ENCODE measurements around the gene STAT1.
A peak's percentile ranks its signal among the peaks of the same experiment; 100 is the strongest.
"Not testable (repeated sequence)": the region's sequence is repeated elsewhere in the genome, so short reads cannot be mapped to it uniquely, and the experiment has no call there.

STAT1 gene

DNA sequence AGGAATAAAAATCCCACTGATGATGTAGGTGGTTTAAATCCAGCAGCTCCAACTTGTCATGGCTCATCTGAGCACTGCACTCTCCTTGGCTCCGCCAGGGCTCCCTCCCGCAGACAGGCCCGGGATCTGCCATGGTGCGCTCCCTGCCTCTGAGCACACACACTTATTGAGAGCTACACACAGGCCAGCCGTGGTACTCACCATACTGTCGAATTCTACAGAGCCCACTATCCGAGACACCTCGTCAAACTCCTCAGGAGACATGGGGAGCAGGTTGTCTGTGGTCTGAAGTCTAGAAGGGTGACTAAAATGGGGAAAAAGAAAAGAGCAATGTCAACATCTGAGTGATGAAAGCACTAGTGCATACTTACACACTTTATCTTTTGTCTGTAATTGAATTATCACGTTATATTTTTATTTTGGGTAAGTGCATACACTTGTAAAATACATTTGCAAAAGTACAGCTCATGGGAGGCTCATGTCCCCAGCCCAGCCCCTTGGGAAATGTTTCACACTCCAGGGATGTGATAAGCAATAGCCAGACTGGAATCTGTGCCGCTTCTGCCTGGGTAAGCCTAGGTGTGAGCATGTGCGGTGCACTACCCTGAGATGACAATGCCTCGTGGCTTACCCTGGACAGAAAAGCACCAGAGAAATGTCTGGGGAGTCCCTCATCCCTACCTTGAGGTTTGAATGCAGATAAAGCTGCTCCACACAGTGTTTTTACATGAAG is 39.2 kb downstream of the STAT1 start:
- H3K4me3 Mint-ChIP-seq = no peak overlapping the region
- peaks cover 80% of the 10 kb centered on the region for H3K36me3 Mint-ChIP-seq (ENCODE audit: low read depth)
- H3K9me3 Mint-ChIP-seq = no peaks in the 10 kb centered on the region
- H3K27ac Mint-ChIP-seq = peak overlapping the region; percentile 45
- no peaks in the 10 kb centered on the region for H3K27me3 Mint-ChIP-seq (ENCODE audit: low read depth)
- H3K4me1 Mint-ChIP-seq (ENCODE audit: low read depth) = peaks cover 36% of the 10 kb centered on the region

DNA sequence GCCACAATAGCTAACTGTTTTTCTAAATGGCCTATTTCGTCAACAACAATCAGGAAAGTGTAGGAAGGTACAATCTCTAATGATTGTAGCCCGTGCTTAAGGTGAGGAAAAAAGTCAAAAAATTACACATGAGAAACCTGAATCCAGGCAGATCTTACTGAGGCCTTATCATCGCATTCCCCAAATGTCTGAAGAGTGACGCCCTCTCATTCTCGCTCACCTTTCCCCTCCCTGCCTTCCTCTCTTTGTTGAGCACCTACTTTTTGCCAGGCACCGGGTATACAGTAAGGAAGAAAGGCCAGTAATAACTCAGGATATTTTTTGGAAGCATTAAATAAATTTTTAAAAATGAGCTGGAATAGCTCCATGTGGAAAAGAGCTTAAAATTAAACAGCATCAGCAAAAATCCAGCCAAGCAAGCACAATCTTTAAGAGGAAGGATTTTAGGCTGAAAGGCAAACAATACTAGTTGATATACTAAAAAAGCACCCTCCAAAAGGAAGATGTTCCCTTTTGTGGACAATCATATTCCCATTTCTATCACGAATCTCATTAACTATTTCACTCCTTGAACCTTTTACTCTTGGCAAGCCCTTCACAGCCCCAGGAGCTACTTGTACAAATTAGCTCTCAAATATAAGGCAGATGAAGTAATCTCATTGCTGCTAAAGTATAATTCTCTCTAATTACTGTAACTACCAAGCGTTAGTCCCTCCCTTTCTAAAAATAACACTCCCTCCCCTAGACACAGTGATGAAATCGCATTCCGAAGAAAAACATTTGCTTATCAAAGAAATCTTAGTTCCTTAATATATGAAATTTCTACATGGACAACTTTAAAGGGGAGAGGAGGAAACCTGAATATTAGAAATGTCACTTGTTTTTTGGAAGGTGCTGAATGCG is 40.0 kb downstream of the STAT1 start:
- Mint-ChIP-seq H3K27ac (peak overlapping the region; percentile 71), H3K4me3 (no peak overlapping the region), H3K27me3 (ENCODE audit: low read depth) (no peaks in the 10 kb centered on the region), H3K9me3 (no peaks in the 10 kb centered on the region), H3K36me3 (ENCODE audit: low read depth) (peaks cover 82% of the 10 kb centered on the region), H3K4me1 (ENCODE audit: low read depth) (peaks cover 39% of the 10 kb centered on the region)

DNA sequence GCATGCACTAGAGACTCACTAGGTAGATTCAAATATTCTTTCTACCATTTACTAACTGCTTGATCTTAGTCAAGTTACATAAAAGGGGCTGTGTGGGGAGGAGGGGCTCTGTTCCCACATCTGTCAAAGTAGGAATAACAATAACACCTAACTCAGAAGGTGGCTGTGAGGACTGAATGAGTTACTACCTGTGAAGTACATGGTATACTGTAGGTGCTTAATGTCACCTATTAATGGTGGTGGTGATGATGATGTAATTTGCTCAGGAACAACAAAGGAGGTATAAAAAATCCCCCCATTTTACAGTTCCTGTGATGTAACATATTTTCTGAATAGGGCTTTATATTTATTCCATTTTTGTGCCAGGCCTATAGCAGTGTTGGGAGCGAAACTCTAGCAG is 40.7 kb downstream of the STAT1 start:
- no peak overlapping the region for H3K4me3 Mint-ChIP-seq
- peaks cover 79% of the 10 kb centered on the region for H3K36me3 Mint-ChIP-seq (ENCODE audit: low read depth)
- no peaks in the 10 kb centered on the region for H3K9me3 Mint-ChIP-seq
- H3K4me1 Mint-ChIP-seq (ENCODE audit: low read depth) = peaks cover 43% of the 10 kb centered on the region
- H3K27ac Mint-ChIP-seq = peak overlapping the region; percentile 71
- H3K27me3 Mint-ChIP-seq (ENCODE audit: low read depth) = no peaks in the 10 kb centered on the region

- no peak overlapping the region for H3K27ac Mint-ChIP-seq
- peaks cover 79% of the 10 kb centered on the region for H3K36me3 Mint-ChIP-seq (ENCODE audit: low read depth)
- H3K4me3 Mint-ChIP-seq = no peak overlapping the region
- no peaks in the 10 kb centered on the region for H3K9me3 Mint-ChIP-seq
- H3K27me3 Mint-ChIP-seq (ENCODE audit: low read depth) = no peaks in the 10 kb centered on the region
- H3K4me1 Mint-ChIP-seq (ENCODE audit: low read depth) = peaks cover 43% of the 10 kb centered on the region
Measured at GRCh38 chr2:190972846-190973245, 41.1 kb downstream of the STAT1 start.

DNA sequence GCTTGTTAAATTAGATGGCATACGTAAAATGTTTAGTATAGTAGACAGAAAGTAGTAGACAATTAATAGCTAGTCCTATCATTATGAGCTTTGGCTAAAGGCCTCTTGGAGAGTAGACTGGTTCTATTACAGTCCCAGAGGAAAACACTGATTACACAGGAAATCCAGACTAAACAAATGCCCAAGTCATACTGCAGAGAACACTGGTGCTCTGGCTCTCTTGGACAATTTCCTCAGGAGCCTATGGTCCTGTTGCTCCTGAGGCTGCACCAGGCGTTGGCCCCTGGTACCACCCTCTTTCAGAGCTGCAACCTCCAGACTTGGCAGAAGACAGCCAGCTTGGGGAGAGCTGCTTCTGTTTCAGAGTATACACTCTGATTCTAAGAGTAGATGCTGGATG is 41.8 kb downstream of the STAT1 start:
- no peaks in the 10 kb centered on the region for H3K9me3 Mint-ChIP-seq
- H3K4me3 Mint-ChIP-seq = no peak overlapping the region
- peaks cover 38% of the 10 kb centered on the region for H3K4me1 Mint-ChIP-seq (ENCODE audit: low read depth)
- no peaks in the 10 kb centered on the region for H3K27me3 Mint-ChIP-seq (ENCODE audit: low read depth)
- no peak overlapping the region for H3K27ac Mint-ChIP-seq
- peaks cover 75% of the 10 kb centered on the region for H3K36me3 Mint-ChIP-seq (ENCODE audit: low read depth)

DNA sequence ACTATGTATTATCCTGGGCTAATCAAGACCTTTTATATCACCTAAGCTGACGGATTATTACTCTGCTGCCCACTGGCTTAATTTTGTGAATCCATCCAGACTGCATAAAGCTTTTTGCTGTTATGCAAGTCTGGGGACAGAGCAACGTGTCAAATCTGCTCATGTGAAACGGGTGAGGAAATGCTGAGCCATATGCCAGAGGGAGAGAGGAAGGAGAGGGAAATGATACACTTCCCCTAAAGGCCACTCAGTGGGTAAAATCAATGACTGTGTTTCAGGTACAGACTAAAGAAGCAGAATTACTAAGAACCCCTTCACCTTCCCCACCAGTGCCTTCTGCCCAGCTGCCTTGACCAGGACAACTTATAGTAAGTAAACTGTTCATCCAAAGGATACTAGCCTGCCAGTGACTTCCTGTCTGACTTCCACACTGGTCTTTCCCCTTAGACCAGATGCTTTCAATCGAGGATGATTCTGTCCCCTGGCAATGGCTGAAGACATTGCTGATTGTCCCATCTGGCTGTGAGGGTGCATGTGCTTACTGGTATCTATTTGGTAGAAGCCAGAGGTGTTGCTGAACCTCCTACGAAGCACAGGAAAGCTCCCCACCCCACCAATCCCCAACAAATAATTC is 43.0 kb downstream of the STAT1 start:
- no peaks in the 10 kb centered on the region for H3K27me3 Mint-ChIP-seq (ENCODE audit: low read depth)
- H3K9me3 Mint-ChIP-seq = no peaks in the 10 kb centered on the region
- H3K27ac Mint-ChIP-seq = peak overlapping the region; percentile 50
- H3K4me1 Mint-ChIP-seq (ENCODE audit: low read depth) = peaks cover 38% of the 10 kb centered on the region
- peaks cover 71% of the 10 kb centered on the region for H3K36me3 Mint-ChIP-seq (ENCODE audit: low read depth)
- H3K4me3 Mint-ChIP-seq = no peak overlapping the region

DNA sequence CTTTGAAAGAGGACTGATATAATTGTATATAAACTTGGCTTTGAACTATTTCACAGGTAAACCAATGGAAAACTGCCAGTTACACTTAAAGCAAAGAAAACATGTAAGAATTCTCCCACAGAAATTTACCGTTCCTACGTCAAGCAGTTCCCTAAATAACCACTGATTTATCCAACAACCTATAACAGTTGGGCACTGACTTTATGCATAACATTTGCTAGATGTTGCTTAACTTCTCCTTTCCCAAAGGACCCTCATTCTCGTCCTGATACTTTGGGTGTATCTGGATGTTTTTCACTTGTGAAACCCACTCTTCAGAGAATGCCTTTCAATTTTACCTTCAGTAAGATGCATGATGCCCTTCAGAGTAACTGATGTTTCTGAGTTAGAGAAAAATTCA is 43.8 kb downstream of the STAT1 start:
- Mint-ChIP-seq H3K4me1 (ENCODE audit: low read depth) (peaks cover 33% of the 10 kb centered on the region), H3K27me3 (ENCODE audit: low read depth) (no peaks in the 10 kb centered on the region), H3K4me3 (no peak overlapping the region), H3K36me3 (ENCODE audit: low read depth) (peaks cover 67% of the 10 kb centered on the region), H3K27ac (no peak overlapping the region), H3K9me3 (no peaks in the 10 kb centered on the region)

GRCh38 chr2:190968522-190968921 is 45.4 kb downstream of the STAT1 start:
- Mint-ChIP-seq H3K4me3 (no peak overlapping the region), H3K9me3 (no peaks in the 10 kb centered on the region), H3K27ac (no peak overlapping the region), H3K27me3 (ENCODE audit: low read depth) (no peaks in the 10 kb centered on the region), H3K4me1 (ENCODE audit: low read depth) (peaks cover 36% of the 10 kb centered on the region), H3K36me3 (ENCODE audit: low read depth) (peaks cover 66% of the 10 kb centered on the region)

DNA sequence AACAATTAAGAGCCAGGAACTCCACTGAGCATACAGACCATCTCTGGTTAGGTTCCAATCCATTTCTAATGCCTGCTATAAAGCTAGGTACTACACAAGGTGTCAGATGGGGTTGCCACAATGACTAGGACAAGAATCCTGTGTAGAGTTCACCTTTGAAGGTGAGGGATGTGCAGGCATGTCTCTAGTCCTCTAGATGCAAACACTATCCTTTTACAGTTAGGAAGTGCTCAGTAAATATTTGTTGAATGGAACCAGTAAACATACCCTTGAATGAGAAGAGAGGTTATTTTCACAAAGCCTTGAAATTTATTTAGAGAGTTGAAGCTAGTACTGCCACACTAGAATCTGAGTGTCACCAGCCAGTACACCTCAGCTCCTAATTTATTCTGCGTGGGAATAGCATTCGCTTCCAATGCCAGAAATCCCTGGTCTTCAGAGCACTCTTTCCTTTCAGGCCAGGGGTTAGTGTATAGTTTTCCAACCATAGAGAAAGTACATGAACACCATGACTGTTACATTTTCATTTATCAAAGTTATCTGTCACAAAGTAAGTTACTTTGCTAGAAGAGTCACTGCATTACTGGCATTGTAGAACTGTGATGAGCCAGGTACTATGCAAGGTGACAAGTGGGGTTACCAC is 48.3 kb downstream of the STAT1 start:
- Mint-ChIP-seq H3K4me3 (no peak overlapping the region), H3K27ac (no peak overlapping the region), H3K27me3 (ENCODE audit: low read depth) (no peaks in the 10 kb centered on the region), H3K4me1 (ENCODE audit: low read depth) (peaks cover 40% of the 10 kb centered on the region), H3K36me3 (ENCODE audit: low read depth) (peaks cover 73% of the 10 kb centered on the region), H3K9me3 (no peaks in the 10 kb centered on the region)

DNA sequence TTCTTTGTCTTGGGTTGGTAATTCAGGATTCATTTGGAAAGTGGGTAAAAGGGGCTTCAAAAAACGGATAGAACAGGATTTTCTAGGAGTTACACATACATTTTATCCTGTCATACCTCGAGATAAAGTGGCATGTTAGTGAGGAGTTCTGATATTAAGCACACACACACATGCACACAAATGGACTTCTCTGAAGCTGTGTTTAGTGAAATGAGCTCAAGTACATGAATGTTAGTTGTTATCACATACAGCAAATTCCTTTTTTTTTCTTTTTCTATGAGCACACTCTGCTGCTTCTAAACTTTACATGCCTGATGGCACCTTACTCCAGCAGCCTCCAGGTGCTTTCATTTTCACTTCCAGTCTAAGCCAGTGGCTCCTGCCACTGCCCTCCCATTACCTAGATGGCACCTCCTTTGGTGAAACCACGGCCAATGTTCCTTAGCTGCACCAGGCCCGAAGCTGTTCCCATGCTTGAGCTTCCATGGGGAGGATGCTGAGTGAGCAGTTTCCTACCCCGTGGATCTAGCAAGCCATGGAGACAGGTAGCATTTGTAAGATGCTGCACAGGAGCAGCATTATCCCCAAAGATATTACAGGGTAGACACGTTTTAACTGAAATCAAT is 49.7 kb downstream of the STAT1 start:
- Mint-ChIP-seq H3K27me3 (ENCODE audit: low read depth) (no peaks in the 10 kb centered on the region), H3K9me3 (no peaks in the 10 kb centered on the region), H3K4me1 (ENCODE audit: low read depth) (peaks cover 37% of the 10 kb centered on the region)

DNA sequence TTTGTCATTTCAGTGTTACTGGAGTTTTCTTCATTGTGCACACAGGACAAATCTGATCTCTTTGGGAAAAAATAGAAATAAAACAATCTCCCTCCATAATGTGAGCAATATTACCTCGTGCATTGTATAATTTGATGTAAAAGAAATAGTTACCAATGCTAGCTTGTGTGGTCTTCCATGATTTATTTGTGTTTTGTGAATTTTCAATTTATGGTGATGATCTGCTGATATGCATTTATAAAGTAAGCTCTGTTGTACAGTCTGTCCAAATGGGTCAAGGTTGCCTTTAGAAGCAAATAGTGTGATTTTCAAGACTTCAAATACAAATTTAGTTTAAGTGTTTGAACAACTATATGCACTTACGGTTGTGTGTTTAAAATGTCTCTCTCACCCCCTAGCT is 50.9 kb downstream of the STAT1 start:
- Mint-ChIP-seq H3K4me3 (no peak overlapping the region), H3K27me3 (ENCODE audit: low read depth) (no peaks in the 10 kb centered on the region), H3K27ac (no peak overlapping the region), H3K36me3 (ENCODE audit: low read depth) (peaks cover 69% of the 10 kb centered on the region), H3K4me1 (ENCODE audit: low read depth) (peaks cover 31% of the 10 kb centered on the region), H3K9me3 (peaks cover 4% of the 10 kb centered on the region)

More for the DNA sequence above, 49.7 kb downstream of the STAT1 start:
- Mint-ChIP-seq H3K4me3 (no peak overlapping the region), H3K36me3 (ENCODE audit: low read depth) (peaks cover 68% of the 10 kb centered on the region), H3K27ac (peak overlapping the region; percentile 70)

GRCh38 chr2:190961918-190962487 is 52.0 kb downstream of the STAT1 start:
- H3K27me3 Mint-ChIP-seq (ENCODE audit: low read depth) = no peaks in the 10 kb centered on the region
- H3K4me1 Mint-ChIP-seq (ENCODE audit: low read depth) = peaks cover 29% of the 10 kb centered on the region
- peaks cover 9% of the 10 kb centered on the region for H3K9me3 Mint-ChIP-seq
- H3K27ac Mint-ChIP-seq = peak overlapping the region; percentile 67
- no peak overlapping the region for H3K4me3 Mint-ChIP-seq
- H3K36me3 Mint-ChIP-seq (ENCODE audit: low read depth) = peaks cover 75% of the 10 kb centered on the region

DNA sequence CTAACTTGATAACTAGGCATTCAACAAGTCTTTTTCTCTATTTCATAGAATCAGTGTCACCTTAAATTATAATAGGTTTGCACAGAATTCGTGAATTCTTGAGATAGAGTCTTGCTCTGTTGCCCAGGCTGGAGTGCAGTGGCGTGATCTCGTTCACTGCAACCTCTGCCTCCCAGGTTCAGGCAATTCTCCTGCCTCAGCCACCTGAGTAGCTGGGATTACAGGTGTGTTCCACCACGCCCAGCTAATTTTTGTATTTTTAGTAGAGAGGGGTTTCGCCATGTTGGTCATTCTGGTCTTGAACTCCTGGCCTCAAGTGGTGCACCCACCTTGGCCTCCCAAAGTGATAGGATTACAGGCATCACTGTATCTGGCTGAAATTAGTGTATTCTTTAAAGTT is 52.9 kb downstream of the STAT1 start:
- Mint-ChIP-seq H3K4me1 (ENCODE audit: low read depth) (peaks cover 25% of the 10 kb centered on the region), H3K9me3 (peaks cover 18% of the 10 kb centered on the region), H3K36me3 (ENCODE audit: low read depth) (peaks cover 78% of the 10 kb centered on the region)
- not testable (repeated sequence) for H3K27me3 Mint-ChIP-seq (ENCODE audit: low read depth); H3K27ac Mint-ChIP-seq; H3K4me3 Mint-ChIP-seq

Measured in T-helper 1 cell treated with Interleukin-12 subunit alpha and Interleukin-12 subunit beta and Interleukin-4 antibody, amounts not matched to agents 30 μg/mL and 1 μg/mL, for 36 hours (primary cell).